Hepatocyte (in vitro differentiated cells): ENCODE data around the gene SPEG.

Experiments
- EZH2 ChIP-seq: fragments of 200-600 bp; sonication (generic); IDR thresholded peaks from 2 replicates; pipeline ENCODE4 v1.6.1; 2016; ENCODE audit warnings: antibody characterized with exemption, mild to moderate bottlenecking, borderline replicate concordance
- TF ChIP-seq, protein P1 (sequence below): fragments of 200-600 bp; sonication (generic); IDR thresholded peaks from 2 replicates; pipeline ENCODE4 v1.5.1; 2016; ENCODE audit warnings: antibody characterized with exemption, mild to moderate bottlenecking; ENCODE audit not compliant: poor library complexity

DNA sequence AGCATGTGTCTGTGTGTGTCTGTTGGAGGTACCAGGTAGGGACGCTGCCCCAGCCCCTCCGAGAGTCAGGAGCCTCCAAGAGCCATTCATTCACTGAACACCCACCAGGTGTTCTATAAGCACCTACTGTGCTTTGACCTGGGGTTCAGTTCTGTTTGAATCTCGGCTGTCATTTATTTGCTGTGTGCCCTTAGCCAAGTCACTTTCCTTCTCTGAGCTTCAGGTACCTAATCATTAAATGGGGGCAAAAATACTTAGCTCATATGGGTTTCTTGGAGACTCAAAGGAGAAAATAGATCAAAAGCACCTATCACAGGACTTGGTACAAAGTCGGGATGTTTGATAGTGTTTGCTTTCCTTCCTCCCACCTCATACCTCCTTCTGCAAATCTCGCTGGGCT, 92.8 kb downstream of the SPEG start:
- TF ChIP-seq, protein P1, sequence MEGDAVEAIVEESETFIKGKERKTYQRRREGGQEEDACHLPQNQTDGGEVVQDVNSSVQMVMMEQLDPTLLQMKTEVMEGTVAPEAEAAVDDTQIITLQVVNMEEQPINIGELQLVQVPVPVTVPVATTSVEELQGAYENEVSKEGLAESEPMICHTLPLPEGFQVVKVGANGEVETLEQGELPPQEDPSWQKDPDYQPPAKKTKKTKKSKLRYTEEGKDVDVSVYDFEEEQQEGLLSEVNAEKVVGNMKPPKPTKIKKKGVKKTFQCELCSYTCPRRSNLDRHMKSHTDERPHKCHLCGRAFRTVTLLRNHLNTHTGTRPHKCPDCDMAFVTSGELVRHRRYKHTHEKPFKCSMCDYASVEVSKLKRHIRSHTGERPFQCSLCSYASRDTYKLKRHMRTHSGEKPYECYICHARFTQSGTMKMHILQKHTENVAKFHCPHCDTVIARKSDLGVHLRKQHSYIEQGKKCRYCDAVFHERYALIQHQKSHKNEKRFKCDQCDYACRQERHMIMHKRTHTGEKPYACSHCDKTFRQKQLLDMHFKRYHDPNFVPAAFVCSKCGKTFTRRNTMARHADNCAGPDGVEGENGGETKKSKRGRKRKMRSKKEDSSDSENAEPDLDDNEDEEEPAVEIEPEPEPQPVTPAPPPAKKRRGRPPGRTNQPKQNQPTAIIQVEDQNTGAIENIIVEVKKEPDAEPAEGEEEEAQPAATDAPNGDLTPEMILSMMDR: no peak
- no peak for TF ChIP-seq EZH2
